Pancreas (tissue), 10 donors: ENCODE data around the gene TCF15. TPM values are rescaled to one million over a fixed set of nuclear protein-coding genes. Genes with fewer than 3 reads are reported as not detected.

Experiments
- ATAC-seq, 4 donors: fragments of 200-7000 bp; cut with Tn5 transposase; one replicate each; pipeline versions ENCODE4 v1.8.0 to v1.9.1; 2020; ENCODE audit warnings: mild to moderate bottlenecking in 4 of 4, moderate library complexity in 4 of 4
- DNase-seq, 6 donors: peaks; one replicate each; pipeline ENCODE4 v3.0.0-alpha.2; 2020
- FAIRE-seq: peaks from 2 replicates; lab custom pipeline; 2012; peaks lifted over from hg19 to GRCh38; lab: Jason Lieb, UNC
- H3K27ac ChIP-seq, 4 donors: fragments of 200-600 bp; sonication (generic); 1 replicate in 3 of 4; 2 replicates in 1 of 4; pipeline versions ENCODE4 v1.5.0 to v1.8.0; 2020
- H3K27me3 ChIP-seq, 4 donors: fragments of 200-600 bp; one replicate each; pipeline ENCODE4 v1.8.0; 2021
- H3K36me3 ChIP-seq, 3 donors: fragments of 200-600 bp; sonication (generic) in 1 of 3; one replicate each; pipeline versions ENCODE4 v1.5.0 to v1.8.0; 2020 to 2021
- H3K4me1 ChIP-seq, 3 donors: fragments of 200-600 bp; one replicate each; pipeline ENCODE4 v1.8.0; 2021
- H3K4me3 ChIP-seq, 4 donors: fragments of 200-600 bp; sonication (generic) in 2 of 4; one replicate each; pipeline versions ENCODE4 v1.5.0 to v1.8.0; 2020 to 2021
- H3K9me3 ChIP-seq, 4 donors: fragments of 200-600 bp; one replicate each; pipeline ENCODE4 v1.8.0; 2021
- CTCF ChIP-seq, 4 donors: fragments of 200-600 bp; sonication (generic) in 3 of 4; IDR thresholded peaks; one replicate each; pipeline versions ENCODE4 v1.5.0 to v1.8.0; 2021; ENCODE audit warnings: antibody characterized with exemption in 4 of 4
- WGBS, 2 donors: extraction: QIAGEN DNeasy Blood & Tissue Kit; methylation state at CpG; one replicate each; pipeline ENCODE4 v1.1.7; 2013; 5-methylcytosine and 5-hydroxymethylcytosine counted together
- intact Hi-C, 3 donors: fragments of 100-400 bp; cut with DNase I; formaldehyde crosslinking; loops; one replicate each; pipeline versions ENCODE4 v1.11.1 to v1.14.2; 2022
- polyA plus RNA-seq, 2 donors: library from polyadenylated mRNA; stranded (reverse); fragments of 200-250 nt; gene quantifications; one replicate each; pipeline ENCODE4 v1.2.3, GENCODE V29; 2013
- total RNA-seq, 6 donors: library from RNA; stranded (reverse); fragmentation: NEBNext Ultra II Directional in 4 of 6; extraction: Animal tissue kit (Norgen Biotek cat#: 25700) in 4 of 6; gene quantifications; one replicate each; pipeline versions ENCODE4 v1.2.1 to v1.2.4, GENCODE V29; 2021 to 2023
- donor health status: healthy with polysubstance abuse.
- donor health status: DM: no; HTN: no; CAD: no; lungs with moderate emphysema.
- donor health status: DM: no; HTN: no; CAD: no.
- donor health status: control.
- donor health status: control.
- donor health status: Bipolar disorder and iron deficiency.
- donor health status: DM: yes; HTN: yes; CAD: no.
- donor health status: DM: no; HTN: no; CAD: no.
- donor health status: DM: no; HTN: no; CAD: no.
- donor health status: DM: yes; HTN: yes; CAD: no.

Gene TCF15
- total and polyA plus RNA-seq, 8 donors: 0.16 to 0.80 (median 0.20) TPM; not detected in 1

DNA sequence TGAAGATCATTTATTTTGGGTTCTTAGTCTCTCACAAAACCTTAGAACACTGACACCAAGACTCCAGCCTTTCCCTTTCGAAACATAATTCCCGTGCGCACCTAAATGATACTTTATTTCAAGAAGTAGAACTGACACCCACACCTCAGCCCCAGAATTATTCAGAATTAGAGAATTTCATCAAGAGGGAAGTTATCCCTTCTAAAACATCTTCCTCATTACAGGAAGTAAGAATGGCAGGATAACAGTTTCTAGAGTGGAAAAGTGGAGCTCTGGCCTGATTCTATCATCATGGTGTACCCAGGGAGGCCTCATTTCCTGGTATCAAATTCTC, 44.3 kb upstream of the TCF15 start:
- TF ChIP-seq CTCF (IDR thresholded peaks at IDR 0.05): no peak
- ATAC-seq: no peak

GRCh38 chr20:653590-654416, 43.7 kb upstream of the TCF15 start:
- Histone ChIP-seq H3K27me3 (no peaks in the 10 kb centered on the region), H3K9me3 (no peaks in the 10 kb centered on the region), H3K27ac (peak overlapping the region; percentile 55 to 70 (median 62)), H3K36me3 (peaks cover 0 to under 1% (median 0%) of the 10 kb centered on the region in 3 donors), H3K4me3 (peak overlapping the region; percentile 44 to 77 (median 67)), H3K4me1 (peaks cover 0 to 7% (median 0%) of the 10 kb centered on the region in 3 donors)
- intact Hi-C loops: no loop called here
- FAIRE-seq (no peak), DNase-seq (peak in 1 of 6 donors; percentile 24), ATAC-seq (peak in 3 of 4 donors; percentile 5 to 17 (median 16))
- 6% methylated on average over 31 of the region's 31 CpGs for WGBS, 2 donors
- TF ChIP-seq CTCF (IDR thresholded peaks at IDR 0.05): peak in 1 of 4 donors; percentile 4

More for the DNA sequence above, 44.3 kb upstream of the TCF15 start:
- no peaks in the 10 kb centered on the region for H3K9me3 ChIP-seq
- H3K36me3 ChIP-seq: no peaks in the 10 kb centered on the region
- no peak overlapping the region for H3K27ac ChIP-seq
- no peak overlapping the region for H3K4me3 ChIP-seq
- intact Hi-C loops: no loop called here
- FAIRE-seq (no peak), DNase-seq (no peak)
- no peaks in the 10 kb centered on the region for H3K27me3 ChIP-seq
- 88 to 93% methylated on average over 3 of the region's 3 CpGs for WGBS, 2 donors
- peaks cover 0 to 7% (median 0%) of the 10 kb centered on the region in 3 donors for H3K4me1 ChIP-seq

- peaks cover 0 to 7% (median 5%) of the 10 kb centered on the region in 3 donors for H3K36me3 ChIP-seq
- no peaks in the 10 kb centered on the region for H3K27me3 ChIP-seq
- intact Hi-C loops: no loop called here
- TF ChIP-seq CTCF (IDR thresholded peaks at IDR 0.05): peak; percentile 13 to 45 (median 38)
- H3K4me3 ChIP-seq: peak within 1 kb of the TSS; percentile 44 to 77 (median 67)
- FAIRE-seq (no peak), DNase-seq (peak; percentile 89 to 96 (median 92)), ATAC-seq (peak; percentile 95 to 98 (median 96))
- no peaks in the 10 kb centered on the region for H3K9me3 ChIP-seq
- peak within 1 kb of the TSS; percentile 55 to 70 (median 62) for H3K27ac ChIP-seq
- 1 to 2% methylated on average over 57 to 74 of the region's 74 CpGs for WGBS, 2 donors
- H3K4me1 ChIP-seq: peaks cover 0 to 7% (median 0%) of the 10 kb centered on the region in 3 donors
Observed at GRCh38 chr20:653110-653589, 43.0 kb upstream of the TCF15 start, which contains the start of gene SRXN1. Gene SRXN1, minus strand, starts transcription at chr20:653200. Its CDS starts 15 bp downstream, at chr20:653185.

DNA sequence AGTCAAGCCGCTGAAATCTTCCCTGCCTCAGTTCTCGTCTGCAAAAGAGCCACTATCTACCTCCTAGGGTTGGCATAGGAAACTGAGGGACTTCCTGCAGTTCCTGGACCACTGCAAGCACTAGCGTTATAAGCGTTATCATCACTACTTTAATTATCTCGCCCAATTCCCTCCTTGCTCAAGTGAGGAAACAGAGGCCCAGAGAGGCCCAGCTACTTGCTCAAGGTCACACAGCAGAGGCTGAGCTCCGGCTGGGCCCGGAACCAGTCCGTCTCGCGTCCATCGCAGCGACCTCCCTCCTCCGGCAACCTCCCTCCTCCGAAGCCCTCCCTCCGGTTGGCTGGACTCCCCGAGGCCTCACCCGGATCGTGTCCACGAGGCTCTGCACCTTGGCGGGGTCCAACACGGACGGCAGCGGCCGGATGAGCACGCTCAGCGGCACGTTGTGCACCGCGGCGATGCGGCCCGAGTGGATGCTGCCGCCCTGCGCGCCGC, 42.6 kb upstream of the TCF15 start:
- WGBS, 2 donors: 2 to 3% methylated on average over 31 to 36 of the region's 36 CpGs

More for the DNA sequence above, 42.6 kb upstream of the TCF15 start:
- peak overlapping the region; percentile 44 to 77 (median 67) for H3K4me3 ChIP-seq
- DNase-seq (peak in 5 of 6 donors; percentile 33 to 83 (median 49)), FAIRE-seq (no peak), ATAC-seq (peak in 3 of 4 donors; percentile 3 to 25 (median 14))
- no peaks in the 10 kb centered on the region for H3K27me3 ChIP-seq
- H3K4me1 ChIP-seq: peaks cover 0 to 7% (median 0%) of the 10 kb centered on the region in 3 donors
- H3K9me3 ChIP-seq: no peaks in the 10 kb centered on the region
- peak overlapping the region in 2 of 4 donors; percentile 55 to 70 for H3K27ac ChIP-seq
- intact Hi-C loops: no loop called here
- no peak for TF ChIP-seq CTCF (IDR thresholded peaks at IDR 0.05)
- peaks cover 0 to 12% (median 10%) of the 10 kb centered on the region in 3 donors for H3K36me3 ChIP-seq
